Karpas-422 (cell line): ENCODE measurements around the gene PEX6. TPM values are rescaled to one million over a fixed set of nuclear protein-coding genes. Genes with fewer than 3 reads are reported as not detected.
"Not testable (repeated sequence)": the region's sequence is repeated elsewhere in the genome, so short reads cannot be mapped to it uniquely, and the experiment has no call there.

ENCODE experiments used
- DNase-seq: peaks from one replicate; pipeline ENCODE4 v3.0.0-alpha.2; 2015
- H2AFZ ChIP-seq: fragments of 200-600 bp; sonication (generic); 2 replicates; pipeline ENCODE4 v1.6.1; 2014; ENCODE audit warnings: antibody characterized with exemption, low read length, mixed read lengths
- H3K27ac ChIP-seq: fragments of 200-600 bp; sonication (generic); 2 replicates; pipeline ENCODE4 v1.5.1; 2014; ENCODE audit warnings: mild to moderate bottlenecking, low read length, moderate library complexity
- H3K27me3 ChIP-seq: fragments of 200-600 bp; sonication (generic); 2 replicates; pipeline ENCODE4 v1.6.1; 2014; ENCODE audit warnings: low read length, mixed read lengths
- H3K36me3 ChIP-seq: fragments of 200-600 bp; sonication (generic); 2 replicates; pipeline ENCODE4 v1.6.1; 2014; ENCODE audit warnings: low read length, mixed read lengths; ENCODE audit not compliant: insufficient read depth
- H3K4me1 ChIP-seq: fragments of 200-600 bp; sonication (generic); 2 replicates; pipeline ENCODE4 v1.6.1; 2014; ENCODE audit warnings: mild to moderate bottlenecking, low read length, mixed read lengths
- H3K4me2 ChIP-seq: fragments of 200-600 bp; sonication (generic); 2 replicates; pipeline ENCODE4 v1.6.1; 2014; ENCODE audit warnings: low read length, low read depth, mild to moderate bottlenecking; ENCODE audit not compliant: poor library complexity, severe bottlenecking
- H3K4me3 ChIP-seq: fragments of 200-600 bp; sonication (generic); 2 replicates; pipeline ENCODE4 v1.5.1; 2014; ENCODE audit warnings: mild to moderate bottlenecking, antibody characterized with exemption, low read length, mixed read lengths
- H3K79me2 ChIP-seq: fragments of 200-600 bp; sonication (generic); 2 replicates; pipeline ENCODE4 v1.6.1; 2014; ENCODE audit warnings: mild to moderate bottlenecking, low read length, mixed read lengths
- H3K9ac ChIP-seq: fragments of 200-600 bp; sonication (generic); 2 replicates; pipeline ENCODE4 v1.6.0; 2014; ENCODE audit warnings: low read length
- H3K9me2 ChIP-seq: fragments of 200-600 bp; sonication (generic), shearing (Covaris generic); replicated peaks from 2 replicates; pipeline ENCODE4 v1.6.0; 2014; ENCODE audit warnings: mild to moderate bottlenecking, low read length, moderate library complexity; ENCODE audit not compliant: insufficient read depth
- H3K9me3 ChIP-seq: fragments of 300-700, 200-600 bp; sonication (generic); 2 replicates; pipeline ENCODE4 v1.6.1; 2014; ENCODE audit warnings: low read length, mixed read lengths
- H4K20me1 ChIP-seq: fragments of 200-600 bp; sonication (generic); 2 replicates; pipeline ENCODE4 v1.6.1; 2014; ENCODE audit warnings: mild to moderate bottlenecking, antibody characterized with exemption, low read length, low read depth; ENCODE audit not compliant: insufficient read depth
- total RNA-seq: library from RNA; depleted of rRNA; stranded (reverse); fragments of >200 nt; shearing (Covaris generic); gene quantifications from 2 replicates; pipeline ENCODE4 v1.2.3, GENCODE V29; 2014; ENCODE audit warnings: low replicate concordance

Gene PEX6
- total RNA-seq, 1 experiment from 2014 or later, result 16.7 TPM

DNA sequence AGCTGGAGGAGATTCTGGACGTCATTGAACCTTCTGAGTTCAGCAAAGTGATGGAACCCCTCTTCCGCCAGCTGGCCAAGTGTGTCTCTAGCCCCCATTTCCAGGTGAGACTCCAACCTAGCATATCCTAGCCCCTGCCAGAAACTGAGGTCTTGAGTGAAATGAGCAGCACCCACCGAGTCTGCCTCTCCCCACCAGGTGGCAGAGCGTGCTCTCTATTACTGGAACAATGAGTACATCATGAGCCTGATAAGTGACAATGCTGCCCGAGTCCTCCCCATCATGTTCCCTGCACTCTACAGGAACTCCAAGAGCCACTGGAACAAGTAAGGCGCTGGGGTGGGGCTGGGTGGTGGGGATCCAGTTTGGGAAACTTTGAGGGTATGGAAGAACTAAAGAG lies 30.1 kb upstream of the PEX6 start:
- no peak overlapping the region for H3K4me2 ChIP-seq
- no peaks in the 10 kb centered on the region for H3K9me2 ChIP-seq
- H3K79me2 ChIP-seq, result peaks cover 27% of the 10 kb centered on the region
- peaks cover 20% of the 10 kb centered on the region for H3K4me1 ChIP-seq
- no peaks in the 10 kb centered on the region for H3K9me3 ChIP-seq
- peak overlapping the region; percentile 2; the same call in 1 of the 2 replicates for H3K9ac ChIP-seq
- DNase-seq, result peak; percentile 82
- H3K4me3 ChIP-seq, result no peak overlapping the region
- no peak overlapping the region for H2AFZ ChIP-seq
- H3K36me3 ChIP-seq, result 0 out of 2 replicates have a peak, but pooled peaks cover 20% of the 10 kb centered on the region
- no peaks in the 10 kb centered on the region for H3K27me3 ChIP-seq
- H3K27ac ChIP-seq, result no peak overlapping the region
- H4K20me1 ChIP-seq, result no peaks in the 10 kb centered on the region

DNA sequence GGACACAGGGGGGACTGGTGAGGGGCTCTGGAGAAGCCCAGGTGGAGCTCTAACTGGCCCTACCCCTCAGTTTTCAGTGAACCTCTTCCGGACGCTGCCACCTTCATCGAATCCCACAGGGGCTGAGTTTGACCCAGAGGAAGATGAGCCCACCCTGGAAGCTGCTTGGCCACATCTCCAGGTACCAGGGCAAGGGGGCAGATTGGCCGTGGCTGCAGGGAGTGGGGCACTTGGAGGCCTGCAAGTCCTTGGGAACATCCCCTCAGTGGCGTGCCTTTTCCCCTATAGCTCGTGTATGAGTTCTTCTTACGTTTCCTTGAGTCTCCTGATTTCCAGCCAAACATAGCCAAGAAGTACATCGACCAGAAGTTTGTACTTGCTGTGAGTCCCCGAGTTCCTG lies 28.1 kb upstream of the PEX6 start:
- Histone ChIP-seq H3K9me3 (no peaks in the 10 kb centered on the region), H3K36me3 (0 out of 2 replicates have a peak, but pooled peaks cover 14% of the 10 kb centered on the region)
- peak; percentile 32 for DNase-seq

GRCh38 chr6:43006251-43006650 lies 27.3 kb upstream of the PEX6 start:
- Histone ChIP-seq H3K4me3 (no peak overlapping the region), H3K9me3 (no peaks in the 10 kb centered on the region), H3K36me3 (0 out of 2 replicates have a peak, but pooled peaks cover 8% of the 10 kb centered on the region), H3K79me2 (peaks cover 8% of the 10 kb centered on the region; the same call in 1 of the 2 replicates), H3K4me2 (no peak overlapping the region), H3K27ac (no peak overlapping the region), H2AFZ (no peak overlapping the region), H4K20me1 (no peaks in the 10 kb centered on the region), H3K9ac (no peak overlapping the region), H3K4me1 (peaks cover 3% of the 10 kb centered on the region; the same call in 1 of the 2 replicates), H3K27me3 (no peaks in the 10 kb centered on the region), H3K9me2 (no peaks in the 10 kb centered on the region)
- DNase-seq, result no peak

More for the DNA sequence above, 28.1 kb upstream of the PEX6 start:
- H3K4me1 ChIP-seq, result peaks cover 10% of the 10 kb centered on the region
- H3K27me3 ChIP-seq, result no peaks in the 10 kb centered on the region
- H2AFZ ChIP-seq, result no peak overlapping the region
- peaks cover 15% of the 10 kb centered on the region for H3K79me2 ChIP-seq
- no peak overlapping the region for H3K27ac ChIP-seq
- no peak overlapping the region for H3K4me3 ChIP-seq
- no peaks in the 10 kb centered on the region for H3K9me2 ChIP-seq
- no peaks in the 10 kb centered on the region for H4K20me1 ChIP-seq
- H3K9ac ChIP-seq, result no peak overlapping the region
- H3K4me2 ChIP-seq, result no peak overlapping the region

GRCh38 chr6:43005844-43006243 lies 26.9 kb upstream of the PEX6 start:
- Histone ChIP-seq H3K4me2 (no peak overlapping the region), H3K36me3 (0 out of 2 replicates have a peak, but pooled peaks cover 7% of the 10 kb centered on the region), H3K9ac (no peak overlapping the region), H3K9me3 (no peaks in the 10 kb centered on the region), H3K4me1 (peaks cover 3% of the 10 kb centered on the region; the same call in 1 of the 2 replicates), H4K20me1 (no peaks in the 10 kb centered on the region), H3K27me3 (no peaks in the 10 kb centered on the region), H3K4me3 (no peak overlapping the region), H3K27ac (no peak overlapping the region), H3K9me2 (no peaks in the 10 kb centered on the region), H2AFZ (no peak overlapping the region), H3K79me2 (peaks cover 8% of the 10 kb centered on the region; the same call in 1 of the 2 replicates)
- DNase-seq, result peak; percentile 38

GRCh38 chr6:43001843-43002242 lies 22.9 kb upstream of the PEX6 start:
- Histone ChIP-seq H3K4me1 (no peaks in the 10 kb centered on the region), H2AFZ (no peak overlapping the region), H3K79me2 (peaks cover 11% of the 10 kb centered on the region), H3K9me3 (no peaks in the 10 kb centered on the region), H4K20me1 (no peaks in the 10 kb centered on the region), H3K4me2 (no peak overlapping the region), H3K9ac (no peak overlapping the region), H3K27ac (no peak overlapping the region), H3K9me2 (no peaks in the 10 kb centered on the region), H3K36me3 (no peaks in the 10 kb centered on the region), H3K27me3 (no peaks in the 10 kb centered on the region), H3K4me3 (no peak overlapping the region)
- DNase-seq, result no peak

GRCh38 chr6:42998205-42998604 lies 19.2 kb upstream of the PEX6 start:
- not testable (repeated sequence) for H3K9me2 ChIP-seq, H3K27ac ChIP-seq, H4K20me1 ChIP-seq, H3K4me2 ChIP-seq, H3K36me3 ChIP-seq, H3K4me3 ChIP-seq, H2AFZ ChIP-seq, H3K27me3 ChIP-seq, H3K9me3 ChIP-seq, DNase-seq, H3K9ac ChIP-seq, H3K4me1 ChIP-seq
- peaks cover 20% of the 10 kb centered on the region for H3K79me2 ChIP-seq

DNA sequence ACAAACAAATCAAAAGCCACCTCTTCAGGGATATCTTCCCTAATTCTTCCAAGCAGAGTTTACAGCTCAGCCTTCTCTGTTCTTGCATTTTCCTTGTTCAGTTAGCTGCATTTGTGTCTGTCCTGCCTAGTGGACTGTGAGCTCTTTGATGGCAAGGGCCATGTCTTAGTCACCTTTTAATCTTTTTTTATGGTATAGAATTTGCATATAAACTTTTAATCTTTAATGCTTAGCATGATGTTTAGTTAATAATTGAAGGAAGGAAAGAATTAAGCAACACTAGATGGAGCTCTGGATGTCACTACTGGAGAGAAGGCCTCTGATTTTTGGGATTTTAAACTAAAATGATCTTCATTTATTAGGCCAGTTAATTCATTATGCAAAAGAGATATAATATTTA lies 17.5 kb upstream of the PEX6 start:
- H3K4me3 ChIP-seq, result no peak overlapping the region
- no peak overlapping the region for H3K27ac ChIP-seq
- H4K20me1 ChIP-seq, result no peaks in the 10 kb centered on the region
- no peaks in the 10 kb centered on the region for H3K9me3 ChIP-seq
- no peaks in the 10 kb centered on the region for H3K9me2 ChIP-seq
- H3K36me3 ChIP-seq, result peaks cover 4% of the 10 kb centered on the region; the same call in 1 of the 2 replicates
- H3K27me3 ChIP-seq, result no peaks in the 10 kb centered on the region
- H3K9ac ChIP-seq, result no peak overlapping the region
- H3K4me2 ChIP-seq, result no peak overlapping the region
- no peak for DNase-seq
- peaks cover 3% of the 10 kb centered on the region; the same call in 1 of the 2 replicates for H3K4me1 ChIP-seq
- H3K79me2 ChIP-seq, result peaks cover 26% of the 10 kb centered on the region
- no peak overlapping the region for H2AFZ ChIP-seq

DNA sequence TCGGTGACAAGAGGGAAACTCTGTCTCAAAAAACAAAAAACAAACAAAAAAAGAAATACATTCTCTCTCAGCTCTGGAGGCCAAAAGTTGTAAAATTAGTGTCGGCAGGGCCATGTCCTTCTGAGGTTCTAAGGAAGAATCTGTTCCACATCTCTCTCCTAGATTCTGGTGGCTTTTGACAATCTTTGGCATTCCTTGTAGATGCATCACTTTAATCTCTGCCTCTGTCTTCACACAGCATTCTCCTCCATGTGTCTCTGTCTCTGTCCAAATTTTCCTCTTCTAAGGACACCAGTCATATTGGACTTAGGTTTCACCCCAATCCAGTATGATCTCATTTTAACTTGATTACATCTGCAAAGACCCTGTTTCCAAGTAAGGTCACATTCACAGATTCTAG lies 14.5 kb upstream of the PEX6 start:
- Histone ChIP-seq H3K9me2 (no peaks in the 10 kb centered on the region), H3K9me3 (no peaks in the 10 kb centered on the region), H4K20me1 (no peaks in the 10 kb centered on the region), H3K27me3 (no peaks in the 10 kb centered on the region), H3K4me2 (no peak overlapping the region), H2AFZ (no peak overlapping the region), H3K36me3 (peaks cover 9% of the 10 kb centered on the region; the same call in 1 of the 2 replicates), H3K4me1 (peaks cover 3% of the 10 kb centered on the region; the same call in 1 of the 2 replicates), H3K79me2 (peaks cover 42% of the 10 kb centered on the region), H3K27ac (no peak overlapping the region), H3K9ac (no peak overlapping the region), H3K4me3 (no peak overlapping the region)
- no peak for DNase-seq
